GM23338 (cell line): ENCODE data around the gene RNF11. TPM values are rescaled to one million over a fixed set of nuclear protein-coding genes. Genes with fewer than 3 reads are reported as not detected.

Experiments used
- ATAC-seq: fragments of 200-7000 bp; cut with Tn5 transposase; 3 replicates; pipeline ENCODE4 v1.9.1; 2020
- DNase-seq: peaks from one replicate; pipeline ENCODE4 v3.0.0-alpha.2; 2015; ENCODE audit warnings: low spot score
- H2AFZ ChIP-seq: fragments of 200-600 bp; sonication (generic); 2 replicates; pipeline ENCODE4 v1.8.0; 2016; ENCODE audit warnings: antibody characterized with exemption, mild to moderate bottlenecking, moderate library complexity
- H3F3A ChIP-seq: fragments of 200-600 bp; sonication (generic); replicated peaks from 2 replicates; pipeline ENCODE4 v1.8.0; 2017; ENCODE audit warnings: antibody characterized with exemption, mixed run types, low read depth
- H3K27ac ChIP-seq: fragments of 200-600 bp; sonication (generic); 2 replicates; pipeline ENCODE4 v1.6.1; 2016; ENCODE audit warnings: low read depth
- H3K27me3 ChIP-seq: fragments of 200-600 bp; sonication (generic); 2 replicates; pipeline ENCODE4 v1.8.0; 2016; ENCODE audit warnings: mild to moderate bottlenecking, mixed run types, moderate library complexity; ENCODE audit not compliant: insufficient read depth
- H3K36me3 ChIP-seq: fragments of 200-600 bp; sonication (generic); 2 replicates; pipeline ENCODE4 v1.8.0; 2016; ENCODE audit warnings: mild to moderate bottlenecking; ENCODE audit not compliant: insufficient read depth
- H3K4me1 ChIP-seq: fragments of 200-600 bp; sonication (generic); 2 replicates; pipeline ENCODE4 v1.8.0; 2016; ENCODE audit warnings: mild to moderate bottlenecking, moderate library complexity; ENCODE audit not compliant: insufficient read depth
- H3K4me2 ChIP-seq: fragments of 200-600 bp; sonication (generic); 2 replicates; pipeline ENCODE4 v1.7.1; 2017; ENCODE audit warnings: mixed run types
- H3K4me3 ChIP-seq: fragments of 200-600 bp; sonication (generic); 2 replicates; pipeline ENCODE4 v1.6.1; 2016; ENCODE audit warnings: mixed run types
- H3K79me2 ChIP-seq: fragments of 200-600 bp; sonication (generic); replicated peaks from 2 replicates; pipeline ENCODE4 v1.8.0; 2017; ENCODE audit warnings: mild to moderate bottlenecking; ENCODE audit not compliant: insufficient read depth
- H3K9me2 ChIP-seq: fragments of 200-600 bp; sonication (generic); 2 replicates; pipeline ENCODE4 v1.8.0; 2017; ENCODE audit not compliant: insufficient read depth
- H4K20me1 ChIP-seq: fragments of 200-600 bp; sonication (generic); replicated peaks from 2 replicates; pipeline ENCODE4 v1.8.0; 2017; ENCODE audit warnings: mild to moderate bottlenecking; ENCODE audit not compliant: insufficient read depth
- H3K27ac Mint-ChIP-seq: 2 replicates; pipeline ENCODE4 v1.8.0; 2020; ENCODE audit warnings: inconsistent platforms, mild to moderate bottlenecking, moderate library complexity, mixed read lengths
- H3K27me3 Mint-ChIP-seq: 3 replicates; pipeline ENCODE4 v1.8.0; 2022; ENCODE audit warnings: low read depth, mild to moderate bottlenecking, moderate library complexity, mixed read lengths, inconsistent platforms; ENCODE audit not compliant: insufficient read depth, poor library complexity
- H3K36me3 Mint-ChIP-seq: 3 replicates; pipeline ENCODE4 v1.8.0; 2021; ENCODE audit warnings: low read depth, mild to moderate bottlenecking, inconsistent platforms, moderate library complexity, mixed read lengths
- H3K4me1 Mint-ChIP-seq: 3 replicates; pipeline ENCODE4 v1.8.0; 2020; ENCODE audit warnings: mild to moderate bottlenecking, inconsistent platforms, mixed read lengths
- H3K4me3 Mint-ChIP-seq: 3 replicates; pipeline ENCODE4 v1.8.0; 2021; ENCODE audit warnings: moderate library complexity, mild to moderate bottlenecking, inconsistent platforms, mixed read lengths
- H3K9me3 Mint-ChIP-seq: 3 replicates; pipeline ENCODE4 v1.8.0; 2020; ENCODE audit warnings: moderate library complexity, mild to moderate bottlenecking, inconsistent platforms, mixed read lengths
- CREB1 ChIP-seq: fragments of 250-450 bp; sonication (Bioruptor Pico); IDR thresholded peaks from 2 replicates; pipeline ENCODE4 v1.5.0; 2020; ENCODE audit warnings: low read depth, mild to moderate bottlenecking, moderate library complexity
- EZH2 ChIP-seq: fragments of 200-600 bp; sonication (generic); IDR thresholded peaks from one replicate; pipeline ENCODE4 v1.8.0; 2017; ENCODE audit warnings: antibody characterized with exemption, mild to moderate bottlenecking, low read depth; ENCODE audit not compliant: unreplicated experiment
- EZH2phosphoT487 ChIP-seq: fragments of 200-600 bp; sonication (generic); IDR thresholded peaks from one replicate; pipeline ENCODE4 v1.8.1; 2018; ENCODE audit warnings: antibody characterized with exemption; ENCODE audit not compliant: unreplicated experiment
- NANOG ChIP-seq: IDR thresholded peaks from 2 replicates; pipeline ENCODE4 v1.6.1; 2016; ENCODE audit warnings: antibody characterized with exemption, borderline replicate concordance
- POLR2AphosphoS5 ChIP-seq: IDR thresholded peaks from 2 replicates; pipeline ENCODE4 v1.6.1; 2016; ENCODE audit warnings: antibody characterized with exemption, low read depth
- STAT1 ChIP-seq: IDR thresholded peaks from one replicate; pipeline ENCODE4 v1.6.1; 2016; ENCODE audit warnings: antibody characterized with exemption; ENCODE audit not compliant: unreplicated experiment
- ZNF114 ChIP-seq: fragments of 250-450 bp; sonication (Bioruptor Pico); IDR thresholded peaks from 2 replicates; pipeline ENCODE4 v1.5.0; 2020; ENCODE audit warnings: mild to moderate bottlenecking, moderate library complexity
- ZNF331 ChIP-seq: fragments of 250-450 bp; sonication (Bioruptor Pico); IDR thresholded peaks from 2 replicates; pipeline ENCODE4 v1.5.0; 2020; ENCODE audit warnings: low read depth, mild to moderate bottlenecking, moderate library complexity
- polyA plus RNA-seq: library from polyadenylated mRNA; unstranded; fragments of >200 nt; fragmentation: Nextera tagmentation; extraction: Ambion mirVana; gene quantifications from 2 replicates; pipeline ENCODE4 v1.2.1, GENCODE V29; 2016
- total RNA-seq: library from RNA; depleted of rRNA; stranded (reverse); fragments of >200 nt; shearing (Covaris generic); gene quantifications from 2 replicates; pipeline ENCODE4 v1.2.3, GENCODE V29; 2014
- TF ChIP-seq, protein P1 (sequence below), 2 experiments: fragments of 200-600 bp in 1 of 2; sonication (generic) in 1 of 2; conservative IDR thresholded peaks; 2 replicates each; pipeline versions ENCODE4 v1.5.1 to v1.6.1; 2016 to 2017; ENCODE audit warnings: antibody characterized with exemption in 2 of 2, low read depth in 2 of 2, mild to moderate bottlenecking in 2 of 2, moderate library complexity in 1 of 2
- TF ChIP-seq, protein P2 (sequence below): IDR thresholded peaks from 2 replicates; pipeline ENCODE4 v1.6.1; 2016; ENCODE audit warnings: antibody characterized with exemption
- TF ChIP-seq, protein P3 (sequence below): IDR thresholded peaks from one replicate; pipeline ENCODE4 v1.6.1; 2018; ENCODE audit warnings: antibody characterized with exemption; ENCODE audit not compliant: unreplicated experiment

RNF11 gene
- total and polyA plus RNA-seq, 2 experiments from 2014 or later = 22.3 to 43.0 TPM

DNA sequence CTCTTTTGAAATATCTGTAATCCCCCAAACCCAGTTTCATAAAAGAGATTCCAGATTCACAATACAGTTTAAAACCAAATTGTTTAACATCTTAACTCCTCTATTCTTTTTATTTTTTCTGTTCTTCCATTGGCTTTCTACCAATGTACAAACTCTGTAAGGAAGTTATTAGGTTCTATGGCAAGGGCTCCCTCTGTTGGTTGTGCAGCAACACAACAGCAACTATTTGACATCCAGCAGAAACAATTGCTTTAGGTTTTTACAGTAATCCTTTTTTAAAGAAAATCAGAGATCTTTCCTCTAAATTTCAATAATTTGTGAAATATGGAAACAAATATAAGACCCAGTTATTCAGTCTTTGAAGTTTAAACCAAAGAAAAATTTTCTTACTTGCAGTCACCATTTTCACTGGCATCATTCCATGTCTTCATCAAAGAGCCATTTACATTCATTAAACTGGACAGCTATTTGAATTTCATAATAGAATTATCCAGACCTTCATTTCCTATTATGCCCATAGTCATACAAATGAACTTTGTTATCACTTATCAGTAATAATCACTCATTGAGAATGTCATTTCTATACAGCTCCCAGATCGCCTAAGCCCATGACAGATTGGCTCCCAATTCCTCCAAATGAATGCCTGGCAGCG, 46.5 kb upstream of the RNF11 start:
- H3K9me2 ChIP-seq = no peaks in the 10 kb centered on the region
- TF ChIP-seq, protein P1, sequence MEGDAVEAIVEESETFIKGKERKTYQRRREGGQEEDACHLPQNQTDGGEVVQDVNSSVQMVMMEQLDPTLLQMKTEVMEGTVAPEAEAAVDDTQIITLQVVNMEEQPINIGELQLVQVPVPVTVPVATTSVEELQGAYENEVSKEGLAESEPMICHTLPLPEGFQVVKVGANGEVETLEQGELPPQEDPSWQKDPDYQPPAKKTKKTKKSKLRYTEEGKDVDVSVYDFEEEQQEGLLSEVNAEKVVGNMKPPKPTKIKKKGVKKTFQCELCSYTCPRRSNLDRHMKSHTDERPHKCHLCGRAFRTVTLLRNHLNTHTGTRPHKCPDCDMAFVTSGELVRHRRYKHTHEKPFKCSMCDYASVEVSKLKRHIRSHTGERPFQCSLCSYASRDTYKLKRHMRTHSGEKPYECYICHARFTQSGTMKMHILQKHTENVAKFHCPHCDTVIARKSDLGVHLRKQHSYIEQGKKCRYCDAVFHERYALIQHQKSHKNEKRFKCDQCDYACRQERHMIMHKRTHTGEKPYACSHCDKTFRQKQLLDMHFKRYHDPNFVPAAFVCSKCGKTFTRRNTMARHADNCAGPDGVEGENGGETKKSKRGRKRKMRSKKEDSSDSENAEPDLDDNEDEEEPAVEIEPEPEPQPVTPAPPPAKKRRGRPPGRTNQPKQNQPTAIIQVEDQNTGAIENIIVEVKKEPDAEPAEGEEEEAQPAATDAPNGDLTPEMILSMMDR (conservative IDR thresholded peaks at IDR 0.05; ENCODE audit: low read depth in 2 of 2) = peak; percentile 87 to 100
- TF ChIP-seq, protein P2, sequence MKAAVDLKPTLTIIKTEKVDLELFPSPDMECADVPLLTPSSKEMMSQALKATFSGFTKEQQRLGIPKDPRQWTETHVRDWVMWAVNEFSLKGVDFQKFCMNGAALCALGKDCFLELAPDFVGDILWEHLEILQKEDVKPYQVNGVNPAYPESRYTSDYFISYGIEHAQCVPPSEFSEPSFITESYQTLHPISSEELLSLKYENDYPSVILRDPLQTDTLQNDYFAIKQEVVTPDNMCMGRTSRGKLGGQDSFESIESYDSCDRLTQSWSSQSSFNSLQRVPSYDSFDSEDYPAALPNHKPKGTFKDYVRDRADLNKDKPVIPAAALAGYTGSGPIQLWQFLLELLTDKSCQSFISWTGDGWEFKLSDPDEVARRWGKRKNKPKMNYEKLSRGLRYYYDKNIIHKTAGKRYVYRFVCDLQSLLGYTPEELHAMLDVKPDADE = no peak
- H3K79me2 ChIP-seq = no peaks in the 10 kb centered on the region
- H3K36me3 ChIP-seq = no peaks in the 10 kb centered on the region
- H3K36me3 Mint-ChIP-seq = no peaks in the 10 kb centered on the region
- no peaks in the 10 kb centered on the region for H3K9me3 Mint-ChIP-seq
- H3K27me3 Mint-ChIP-seq = no peaks in the 10 kb centered on the region
- no peak overlapping the region for H3K27ac Mint-ChIP-seq
- no peak overlapping the region for H3K27ac ChIP-seq
- ATAC-seq (peak; percentile 29; the same call in 1 of the 3 replicates), DNase-seq (peak; percentile 64)
- H3F3A ChIP-seq = no peaks in the 10 kb centered on the region
- no peak overlapping the region for H2AFZ ChIP-seq
- H3K4me1 ChIP-seq = no peaks in the 10 kb centered on the region
- no peaks in the 10 kb centered on the region for H3K27me3 ChIP-seq
- H3K4me1 Mint-ChIP-seq = no peaks in the 10 kb centered on the region
- no peak overlapping the region for H3K4me3 Mint-ChIP-seq
- no peak overlapping the region for H3K4me2 ChIP-seq
- H4K20me1 ChIP-seq = no peaks in the 10 kb centered on the region
- no peak overlapping the region for H3K4me3 ChIP-seq

DNA sequence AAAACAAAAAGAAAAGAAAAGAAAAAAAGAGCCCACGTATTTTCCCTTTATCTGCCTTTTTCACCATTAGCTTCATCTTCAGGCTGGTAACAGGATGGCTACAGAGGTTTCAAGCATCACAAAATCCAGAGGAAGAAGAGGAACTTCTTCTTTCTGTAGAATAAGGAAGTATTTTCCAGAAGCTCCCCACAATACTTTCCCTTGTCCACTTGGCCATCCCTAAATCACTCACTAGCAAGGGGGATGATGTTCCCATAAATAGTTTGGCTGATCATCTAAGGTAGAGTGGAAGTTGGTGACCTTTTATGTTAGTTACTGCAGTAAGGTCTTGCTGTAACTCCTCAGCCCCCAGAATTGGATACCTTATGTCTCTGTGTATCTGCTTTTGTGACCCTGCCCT, 45.1 kb upstream of the RNF11 start:
- Histone ChIP-seq H3K4me1 (no peaks in the 10 kb centered on the region), H3K36me3 (no peaks in the 10 kb centered on the region), H3K4me2 (no peak overlapping the region), H3K27ac (no peak overlapping the region), H3K27me3 (no peaks in the 10 kb centered on the region), H3F3A (no peaks in the 10 kb centered on the region), H3K4me3 (no peak overlapping the region), H3K79me2 (no peaks in the 10 kb centered on the region), H3K9me2 (no peaks in the 10 kb centered on the region), H2AFZ (no peak overlapping the region), H4K20me1 (no peaks in the 10 kb centered on the region)
- Mint-ChIP-seq H3K36me3 (no peaks in the 10 kb centered on the region), H3K27ac (no peak overlapping the region), H3K4me3 (no peak overlapping the region), H3K27me3 (no peaks in the 10 kb centered on the region), H3K4me1 (no peaks in the 10 kb centered on the region), H3K9me3 (no peaks in the 10 kb centered on the region)
- DNase-seq = no peak
- no peak for ATAC-seq
- TF ChIP-seq, protein P3, sequence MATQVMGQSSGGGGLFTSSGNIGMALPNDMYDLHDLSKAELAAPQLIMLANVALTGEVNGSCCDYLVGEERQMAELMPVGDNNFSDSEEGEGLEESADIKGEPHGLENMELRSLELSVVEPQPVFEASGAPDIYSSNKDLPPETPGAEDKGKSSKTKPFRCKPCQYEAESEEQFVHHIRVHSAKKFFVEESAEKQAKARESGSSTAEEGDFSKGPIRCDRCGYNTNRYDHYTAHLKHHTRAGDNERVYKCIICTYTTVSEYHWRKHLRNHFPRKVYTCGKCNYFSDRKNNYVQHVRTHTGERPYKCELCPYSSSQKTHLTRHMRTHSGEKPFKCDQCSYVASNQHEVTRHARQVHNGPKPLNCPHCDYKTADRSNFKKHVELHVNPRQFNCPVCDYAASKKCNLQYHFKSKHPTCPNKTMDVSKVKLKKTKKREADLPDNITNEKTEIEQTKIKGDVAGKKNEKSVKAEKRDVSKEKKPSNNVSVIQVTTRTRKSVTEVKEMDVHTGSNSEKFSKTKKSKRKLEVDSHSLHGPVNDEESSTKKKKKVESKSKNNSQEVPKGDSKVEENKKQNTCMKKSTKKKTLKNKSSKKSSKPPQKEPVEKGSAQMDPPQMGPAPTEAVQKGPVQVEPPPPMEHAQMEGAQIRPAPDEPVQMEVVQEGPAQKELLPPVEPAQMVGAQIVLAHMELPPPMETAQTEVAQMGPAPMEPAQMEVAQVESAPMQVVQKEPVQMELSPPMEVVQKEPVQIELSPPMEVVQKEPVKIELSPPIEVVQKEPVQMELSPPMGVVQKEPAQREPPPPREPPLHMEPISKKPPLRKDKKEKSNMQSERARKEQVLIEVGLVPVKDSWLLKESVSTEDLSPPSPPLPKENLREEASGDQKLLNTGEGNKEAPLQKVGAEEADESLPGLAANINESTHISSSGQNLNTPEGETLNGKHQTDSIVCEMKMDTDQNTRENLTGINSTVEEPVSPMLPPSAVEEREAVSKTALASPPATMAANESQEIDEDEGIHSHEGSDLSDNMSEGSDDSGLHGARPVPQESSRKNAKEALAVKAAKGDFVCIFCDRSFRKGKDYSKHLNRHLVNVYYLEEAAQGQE = no peak
- no peak for TF ChIP-seq NANOG
- TF ChIP-seq ZNF114 = no peak
- no peak for TF ChIP-seq CREB1 (CRISPR knock-in tag)
- no peak for TF ChIP-seq STAT1
- TF ChIP-seq, protein P2 = no peak
- TF ChIP-seq EZH2phosphoT487 = no peak
- TF ChIP-seq EZH2 = no peak
- no peak for TF ChIP-seq POLR2AphosphoS5
- TF ChIP-seq ZNF331 (CRISPR knock-in tag) = no peak
- TF ChIP-seq, protein P1 (conservative IDR thresholded peaks at IDR 0.05; ENCODE audit: low read depth in 2 of 2) = no peak
